Upper lobe of right lung (tissue), 1 donor: ENCODE data around the gene SYS1. TPM values are rescaled to one million over a fixed set of nuclear protein-coding genes. Genes with fewer than 3 reads are reported as not detected.

Experiments
- ATAC-seq: fragments of 200-7000 bp; cut with Tn5 transposase; one replicate; pipeline ENCODE4 v1.9.1; 2020; ENCODE audit warnings: mild to moderate bottlenecking, moderate library complexity
- DNase-seq: peaks from one replicate; pipeline ENCODE4 v3.0.0-alpha.2; 2020
- H3K27ac ChIP-seq: fragments of 200-600 bp; one replicate; pipeline ENCODE4 v1.8.0; 2022
- H3K27me3 ChIP-seq: fragments of 200-600 bp; one replicate; pipeline ENCODE4 v1.8.0; 2022; ENCODE audit warnings: mild to moderate bottlenecking
- H3K36me3 ChIP-seq: fragments of 200-600 bp; one replicate; pipeline ENCODE4 v1.8.0; 2022
- H3K4me1 ChIP-seq: fragments of 200-600 bp; one replicate; pipeline ENCODE4 v1.8.0; 2022
- H3K4me3 ChIP-seq: fragments of 200-600 bp; one replicate; pipeline ENCODE4 v1.8.0; 2022; ENCODE audit warnings: mild to moderate bottlenecking
- H3K9me3 ChIP-seq: fragments of 200-600 bp; one replicate; pipeline ENCODE4 v1.8.0; 2022
- intact Hi-C: fragments of 100-400 bp; cut with DNase I; formaldehyde crosslinking; loops from one replicate; pipeline ENCODE4 v1.11.0; 2022
- total RNA-seq: library from RNA; stranded (reverse); fragmentation: NEBNext Ultra II Directional; extraction: Animal tissue kit (Norgen Biotek cat#: 25700); gene quantifications from one replicate; pipeline ENCODE4 v1.2.1, GENCODE V29; 2021
- TF ChIP-seq, protein P1 (sequence below): fragments of 200-600 bp; IDR thresholded peaks from one replicate; pipeline ENCODE4 v1.8.0; 2022; ENCODE audit warnings: antibody characterized with exemption
- donor health status: DM: no; HTN: yes; CAD: no; lungs with severe emphysema.

SYS1 gene
- total RNA-seq, 1 donor from 2014 or later: 46.5 TPM

- no peak for ATAC-seq
- peak overlapping the region; percentile 60 for H3K4me3 ChIP-seq
These were observed 11.1 kb downstream of the SYS1 start for GRCh38 chr20:45374101-45374467.

DNA sequence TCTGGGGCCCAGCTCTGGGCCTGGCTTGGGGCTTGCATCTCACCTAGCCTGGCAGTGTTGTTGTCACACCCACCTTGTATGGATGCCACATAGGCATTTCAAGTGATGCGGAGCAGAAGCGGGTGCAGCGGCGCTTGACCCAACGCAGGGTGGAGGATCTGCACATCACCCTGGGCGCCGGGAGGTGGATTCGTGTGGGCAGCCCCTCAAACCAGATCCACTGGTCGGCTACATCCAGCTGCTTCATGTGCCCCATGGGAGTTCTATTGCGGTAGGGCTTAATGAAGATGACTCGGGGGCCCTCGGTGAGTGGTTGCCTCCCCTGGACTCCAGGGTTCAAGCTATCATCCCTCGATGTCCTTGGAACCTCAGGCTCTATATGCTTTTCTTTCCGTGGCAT is 12.0 kb downstream of the SYS1 start:
- ATAC-seq: no peak
- intact Hi-C loops: loop anchor here (5.0 kb wide), 1 partner anchor 37 kb away; no protein-coding TSS in a partner anchor
- Histone ChIP-seq H3K4me1 (peaks cover 7% of the 10 kb centered on the region), H3K4me3 (no peak overlapping the region), H3K27ac (no peak overlapping the region), H3K36me3 (no peaks in the 10 kb centered on the region), H3K9me3 (no peaks in the 10 kb centered on the region), H3K27me3 (no peaks in the 10 kb centered on the region)
- DNase-seq: no peak
- TF ChIP-seq, protein P1, sequence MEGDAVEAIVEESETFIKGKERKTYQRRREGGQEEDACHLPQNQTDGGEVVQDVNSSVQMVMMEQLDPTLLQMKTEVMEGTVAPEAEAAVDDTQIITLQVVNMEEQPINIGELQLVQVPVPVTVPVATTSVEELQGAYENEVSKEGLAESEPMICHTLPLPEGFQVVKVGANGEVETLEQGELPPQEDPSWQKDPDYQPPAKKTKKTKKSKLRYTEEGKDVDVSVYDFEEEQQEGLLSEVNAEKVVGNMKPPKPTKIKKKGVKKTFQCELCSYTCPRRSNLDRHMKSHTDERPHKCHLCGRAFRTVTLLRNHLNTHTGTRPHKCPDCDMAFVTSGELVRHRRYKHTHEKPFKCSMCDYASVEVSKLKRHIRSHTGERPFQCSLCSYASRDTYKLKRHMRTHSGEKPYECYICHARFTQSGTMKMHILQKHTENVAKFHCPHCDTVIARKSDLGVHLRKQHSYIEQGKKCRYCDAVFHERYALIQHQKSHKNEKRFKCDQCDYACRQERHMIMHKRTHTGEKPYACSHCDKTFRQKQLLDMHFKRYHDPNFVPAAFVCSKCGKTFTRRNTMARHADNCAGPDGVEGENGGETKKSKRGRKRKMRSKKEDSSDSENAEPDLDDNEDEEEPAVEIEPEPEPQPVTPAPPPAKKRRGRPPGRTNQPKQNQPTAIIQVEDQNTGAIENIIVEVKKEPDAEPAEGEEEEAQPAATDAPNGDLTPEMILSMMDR: no peak

More at GRCh38 chr20:45374101-45374467, 11.1 kb downstream of the SYS1 start:
- Histone ChIP-seq H3K27me3 (no peaks in the 10 kb centered on the region), H3K9me3 (no peaks in the 10 kb centered on the region), H3K27ac (no peak overlapping the region), H3K4me1 (peaks cover 8% of the 10 kb centered on the region), H3K36me3 (peaks cover under 1% of the 10 kb centered on the region)
- TF ChIP-seq, protein P1: no peak
- intact Hi-C loops: no loop called here
- no peak for DNase-seq

DNA sequence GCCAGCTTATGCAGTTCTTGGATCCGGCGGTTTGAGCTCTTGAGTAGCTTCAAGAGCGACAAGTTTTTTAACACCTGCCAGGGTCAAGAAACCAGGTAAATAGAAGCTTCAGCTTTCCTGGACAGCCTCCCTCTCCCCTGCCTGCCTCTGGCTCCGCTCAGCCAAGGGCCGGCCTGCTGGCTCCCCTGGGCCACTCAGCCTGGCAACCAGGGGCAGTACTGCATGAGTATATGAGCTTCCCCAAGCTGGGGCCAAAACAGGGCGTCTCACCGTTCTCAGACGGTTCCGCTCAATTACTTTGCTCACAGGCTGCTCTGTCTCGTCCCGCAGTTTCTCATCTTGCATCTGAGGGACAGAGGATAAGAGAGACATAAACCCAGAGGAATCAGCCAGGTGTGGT is 14.3 kb downstream of the SYS1 start:
- no peak overlapping the region for H3K4me3 ChIP-seq
- ATAC-seq (peak; percentile 71), DNase-seq (peak; percentile 79)
- TF ChIP-seq, protein P1: no peak
- no peaks in the 10 kb centered on the region for H3K36me3 ChIP-seq
- peaks cover 7% of the 10 kb centered on the region for H3K4me1 ChIP-seq
- intact Hi-C loops: loop anchor here (5.0 kb wide), 1 partner anchor 35 kb away; no protein-coding TSS in a partner anchor
- no peaks in the 10 kb centered on the region for H3K9me3 ChIP-seq
- no peaks in the 10 kb centered on the region for H3K27me3 ChIP-seq
- no peak overlapping the region for H3K27ac ChIP-seq

- H3K4me3 ChIP-seq: no peak within 1 kb of the TSS
- H3K36me3 ChIP-seq: no peaks in the 10 kb centered on the region
- no peaks in the 10 kb centered on the region for H3K9me3 ChIP-seq
- no peaks in the 10 kb centered on the region for H3K27me3 ChIP-seq
- peaks cover 3% of the 10 kb centered on the region for H3K4me1 ChIP-seq
- DNase-seq (no peak), ATAC-seq (no peak)
- intact Hi-C loops: loop anchor here (5.0 kb wide), 1 partner anchor 34 kb away; no protein-coding TSS in a partner anchor
- no peak within 1 kb of the TSS for H3K27ac ChIP-seq
- TF ChIP-seq, protein P1: no peak
These were observed 15.2 kb downstream of the SYS1 start, which contains the start of gene TP53TG5 for GRCh38 chr20:45378191-45378590. Gene TP53TG5 (minus strand): TSS chr20:45378325. CDS start chr20:45378236, 89 bp downstream.

GRCh38 chr20:45387274-45387673 is 24.3 kb downstream of the SYS1 start:
- H3K36me3 ChIP-seq: no peaks in the 10 kb centered on the region
- H3K27ac ChIP-seq: no peak overlapping the region
- H3K27me3 ChIP-seq: no peaks in the 10 kb centered on the region
- no peak overlapping the region for H3K4me3 ChIP-seq
- DNase-seq (no peak), ATAC-seq (no peak)
- intact Hi-C loops: no loop called here
- TF ChIP-seq, protein P1: no peak
- no peaks in the 10 kb centered on the region for H3K9me3 ChIP-seq
- H3K4me1 ChIP-seq: no peaks in the 10 kb centered on the region

- DNase-seq: no peak
- TF ChIP-seq, protein P1: no peak
- ATAC-seq: no peak
- Histone ChIP-seq H3K27me3 (no peaks in the 10 kb centered on the region), H3K4me3 (no peak overlapping the region), H3K4me1 (no peaks in the 10 kb centered on the region), H3K27ac (no peak overlapping the region), H3K9me3 (no peaks in the 10 kb centered on the region), H3K36me3 (no peaks in the 10 kb centered on the region)
- intact Hi-C loops: no loop called here
These were observed 28.0 kb downstream of the SYS1 start for GRCh38 chr20:45390931-45391330.
